Measurements from ENCODE around the gene BLACAT1.

Gene BLACAT1

GRCh38 chr1:205445646-205445935 lies 10.3 kb downstream of the BLACAT1 start:
- H3K36me3 ChIP-seq (ENCODE audit: control insufficient read depth, insufficient read depth, low read length), result no peaks in the 10 kb centered on the region
- H3K9me3 ChIP-seq (ENCODE audit: control insufficient read depth, insufficient read depth, low read depth, low read length), result no peaks in the 10 kb centered on the region
- peak overlapping the region; percentile 42 for H3K4me3 ChIP-seq (ENCODE audit: low read depth, low read length)
- peak overlapping the region; percentile 92 for H3K27ac ChIP-seq (ENCODE audit: low read depth, low read length)
- H3K4me1 ChIP-seq (ENCODE audit: control insufficient read depth, insufficient read depth, low read length), result peaks cover 90% of the 10 kb centered on the region
- H3K27me3 ChIP-seq (ENCODE audit: control insufficient read depth, insufficient read depth, low read length), result peaks cover 2% of the 10 kb centered on the region; the same call in 1 of the 2 replicates
- H3K9ac ChIP-seq (ENCODE audit: low read length), result peak overlapping the region; percentile 73

- Histone ChIP-seq H3K27me3 (ENCODE audit: control insufficient read depth, insufficient read depth, low read length) (peaks cover 2% of the 10 kb centered on the region; the same call in 1 of the 2 replicates), H3K27ac (ENCODE audit: low read depth, low read length) (peak overlapping the region; percentile 92), H3K36me3 (ENCODE audit: control insufficient read depth, insufficient read depth, low read length) (no peaks in the 10 kb centered on the region), H3K4me3 (ENCODE audit: low read depth, low read length) (peak overlapping the region; percentile 42), H3K9ac (ENCODE audit: low read length) (peak overlapping the region; percentile 73), H3K9me3 (ENCODE audit: control insufficient read depth, insufficient read depth, low read depth, low read length) (no peaks in the 10 kb centered on the region), H3K4me1 (ENCODE audit: control insufficient read depth, insufficient read depth, low read length) (peaks cover 92% of the 10 kb centered on the region)
Measured at GRCh38 chr1:205444931-205445645, 10.8 kb downstream of the BLACAT1 start.

GRCh38 chr1:205444300-205444930 lies 11.4 kb downstream of the BLACAT1 start:
- Histone ChIP-seq H3K9ac (ENCODE audit: low read length) (peak overlapping the region; percentile 36), H3K27ac (ENCODE audit: low read depth, low read length) (peak overlapping the region; percentile 92), H3K36me3 (ENCODE audit: control insufficient read depth, insufficient read depth, low read length) (no peaks in the 10 kb centered on the region), H3K4me1 (ENCODE audit: control insufficient read depth, insufficient read depth, low read length) (peaks cover 94% of the 10 kb centered on the region), H3K9me3 (ENCODE audit: control insufficient read depth, insufficient read depth, low read depth, low read length) (no peaks in the 10 kb centered on the region), H3K27me3 (ENCODE audit: control insufficient read depth, insufficient read depth, low read length) (peaks cover 1% of the 10 kb centered on the region; the same call in 1 of the 2 replicates), H3K4me3 (ENCODE audit: low read depth, low read length) (peak overlapping the region; percentile 42)

- no peaks in the 10 kb centered on the region for H3K27me3 ChIP-seq (ENCODE audit: control insufficient read depth, insufficient read depth, low read length)
- no peaks in the 10 kb centered on the region for H3K9me3 ChIP-seq (ENCODE audit: control insufficient read depth, insufficient read depth, low read depth, low read length)
- H3K4me1 ChIP-seq (ENCODE audit: control insufficient read depth, insufficient read depth, low read length), result peaks cover 94% of the 10 kb centered on the region
- H3K9ac ChIP-seq (ENCODE audit: low read length), result peak overlapping the region; percentile 36
- no peaks in the 10 kb centered on the region for H3K36me3 ChIP-seq (ENCODE audit: control insufficient read depth, insufficient read depth, low read length)
- H3K4me3 ChIP-seq (ENCODE audit: low read depth, low read length), result peak overlapping the region; percentile 42
- H3K27ac ChIP-seq (ENCODE audit: low read depth, low read length), result peak overlapping the region; percentile 92
Measured at GRCh38 chr1:205443585-205444299, 12.1 kb downstream of the BLACAT1 start.

- peak overlapping the region; percentile 28; the same call in 1 of the 2 replicates for H3K27ac ChIP-seq (ENCODE audit: low read depth, low read length)
- H3K36me3 ChIP-seq (ENCODE audit: control insufficient read depth, insufficient read depth, low read length), result no peaks in the 10 kb centered on the region
- no peaks in the 10 kb centered on the region for H3K27me3 ChIP-seq (ENCODE audit: control insufficient read depth, insufficient read depth, low read length)
- no peak overlapping the region for H3K4me3 ChIP-seq (ENCODE audit: low read depth, low read length)
- peak overlapping the region; percentile 32 for H3K9ac ChIP-seq (ENCODE audit: low read length)
- peaks cover 84% of the 10 kb centered on the region for H3K4me1 ChIP-seq (ENCODE audit: control insufficient read depth, insufficient read depth, low read length)
- no peaks in the 10 kb centered on the region for H3K9me3 ChIP-seq (ENCODE audit: control insufficient read depth, insufficient read depth, low read depth, low read length)
Measured at GRCh38 chr1:205442051-205442725, 13.7 kb downstream of the BLACAT1 start.

- 0 out of 2 replicates have a peak, but pooled peaks cover 3% of the 10 kb centered on the region for H3K27me3 ChIP-seq (ENCODE audit: control insufficient read depth, insufficient read depth, low read length)
- peak overlapping the region; percentile 32 for H3K9ac ChIP-seq (ENCODE audit: low read length)
- H3K4me3 ChIP-seq (ENCODE audit: low read depth, low read length), result no peak overlapping the region
- peaks cover 81% of the 10 kb centered on the region for H3K4me1 ChIP-seq (ENCODE audit: control insufficient read depth, insufficient read depth, low read length)
- H3K36me3 ChIP-seq (ENCODE audit: control insufficient read depth, insufficient read depth, low read length), result no peaks in the 10 kb centered on the region
- H3K9me3 ChIP-seq (ENCODE audit: control insufficient read depth, insufficient read depth, low read depth, low read length), result no peaks in the 10 kb centered on the region
- H3K27ac ChIP-seq (ENCODE audit: low read depth, low read length), result peak overlapping the region; percentile 28; the same call in 1 of the 2 replicates
Measured at GRCh38 chr1:205441716-205442050, 14.2 kb downstream of the BLACAT1 start.

GRCh38 chr1:205441318-205441633 lies 14.6 kb downstream of the BLACAT1 start:
- H3K9me3 ChIP-seq (ENCODE audit: control insufficient read depth, insufficient read depth, low read depth, low read length), result no peaks in the 10 kb centered on the region
- peaks cover 79% of the 10 kb centered on the region for H3K4me1 ChIP-seq (ENCODE audit: control insufficient read depth, insufficient read depth, low read length)
- H3K27ac ChIP-seq (ENCODE audit: low read depth, low read length), result no peak overlapping the region
- no peak overlapping the region for H3K4me3 ChIP-seq (ENCODE audit: low read depth, low read length)
- H3K27me3 ChIP-seq (ENCODE audit: control insufficient read depth, insufficient read depth, low read length), result 0 out of 2 replicates have a peak, but pooled peaks cover 3% of the 10 kb centered on the region
- no peak overlapping the region for H3K9ac ChIP-seq (ENCODE audit: low read length)
- H3K36me3 ChIP-seq (ENCODE audit: control insufficient read depth, insufficient read depth, low read length), result no peaks in the 10 kb centered on the region

- Histone ChIP-seq H3K27me3 (ENCODE audit: control insufficient read depth, insufficient read depth, low read length) (peaks cover 6% of the 10 kb centered on the region; the same call in 1 of the 2 replicates), H3K4me1 (ENCODE audit: control insufficient read depth, insufficient read depth, low read length) (peaks cover 73% of the 10 kb centered on the region), H3K4me3 (ENCODE audit: low read depth, low read length) (no peak overlapping the region), H3K36me3 (ENCODE audit: control insufficient read depth, insufficient read depth, low read length) (no peaks in the 10 kb centered on the region), H3K27ac (ENCODE audit: low read depth, low read length) (peak overlapping the region; percentile 15; the same call in 1 of the 2 replicates), H3K9ac (ENCODE audit: low read length) (peak overlapping the region; percentile 47), H3K9me3 (ENCODE audit: control insufficient read depth, insufficient read depth, low read depth, low read length) (no peaks in the 10 kb centered on the region)
Measured at GRCh38 chr1:205440476-205441317, 15.1 kb downstream of the BLACAT1 start.

- Histone ChIP-seq H3K4me3 (ENCODE audit: low read depth, low read length) (no peak overlapping the region), H3K9me3 (ENCODE audit: control insufficient read depth, insufficient read depth, low read depth, low read length) (no peaks in the 10 kb centered on the region), H3K4me1 (ENCODE audit: control insufficient read depth, insufficient read depth, low read length) (peaks cover 67% of the 10 kb centered on the region), H3K36me3 (ENCODE audit: control insufficient read depth, insufficient read depth, low read length) (no peaks in the 10 kb centered on the region), H3K9ac (ENCODE audit: low read length) (no peak overlapping the region), H3K27ac (ENCODE audit: low read depth, low read length) (peak overlapping the region; percentile 15; the same call in 1 of the 2 replicates), H3K27me3 (ENCODE audit: control insufficient read depth, insufficient read depth, low read length) (peaks cover 7% of the 10 kb centered on the region; the same call in 1 of the 2 replicates)
Measured at GRCh38 chr1:205440121-205440475, 15.7 kb downstream of the BLACAT1 start.
